ENCODE data around the gene DOCK7. TPM values are rescaled to one million over a fixed set of nuclear protein-coding genes. Genes with fewer than 3 reads are reported as not detected.

Gene DOCK7
- total RNA-seq, 1 experiment from 2014 or later = 70.1 TPM

DNA sequence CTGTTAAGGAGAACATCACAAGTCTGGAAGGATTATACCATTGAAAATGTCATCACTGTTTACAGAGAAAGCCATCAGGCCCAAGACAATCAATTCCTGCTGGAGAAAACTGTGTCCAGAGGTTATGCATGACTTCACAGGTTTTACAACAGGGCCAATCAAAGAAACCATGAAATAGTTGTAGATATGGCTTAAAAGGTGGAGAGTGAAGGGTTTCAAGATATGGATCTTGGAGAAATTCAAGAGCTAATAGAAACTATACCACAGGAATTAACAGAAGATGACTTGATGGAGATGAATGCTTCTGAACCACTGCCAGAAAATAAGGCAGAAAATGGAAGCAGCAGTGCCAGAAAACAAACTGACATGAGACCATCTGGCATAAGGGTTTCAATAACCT lies 221.1 kb downstream of the DOCK7 start:
- Histone ChIP-seq H3K9ac (ENCODE audit: low read length) (no peak overlapping the region), H3F3A (ENCODE audit: low read length, unreplicated experiment) (no peaks in the 10 kb centered on the region), H3K79me2 (ENCODE audit: low read length) (no peaks in the 10 kb centered on the region), H3K4me2 (ENCODE audit: low read length) (no peak overlapping the region), H2AFZ (ENCODE audit: low read length) (no peak overlapping the region), H3K27me3 (ENCODE audit: low read length) (no peaks in the 10 kb centered on the region), H3K4me1 (ENCODE audit: insufficient read depth, low read length) (no peaks in the 10 kb centered on the region), H3K9me3 (ENCODE audit: low read length) (no peaks in the 10 kb centered on the region), H3K27ac (ENCODE audit: low read length) (no peak overlapping the region), H4K20me1 (ENCODE audit: low read length) (no peaks in the 10 kb centered on the region), H3K4me3 (ENCODE audit: low read length) (no peak overlapping the region), H3K36me3 (ENCODE audit: low read depth, low read length) (peaks cover 10% of the 10 kb centered on the region; the same call in 1 of the 2 replicates), H3K9me2 (replicated peaks; ENCODE audit: low read length) (no peaks in the 10 kb centered on the region)
- intact Hi-C loops (cut with micrococcal nuclease) = no loop called here
- DNase-seq (no peak), ATAC-seq (peak; percentile 31; the same call in 1 of the 2 replicates)
- ChIA-PET CTCF (no interaction called here), POLR2A (ENCODE audit: unreplicated experiment) (no interaction called here)
- no peak for TF ChIP-seq EZH2phosphoT487 (IDR thresholded peaks at IDR 0.05; ENCODE audit: borderline replicate concordance, low read length)
- TF ChIP-seq CTCF (conservative IDR thresholded peaks at IDR 0.05; ENCODE audit: low read depth, low read length) = no peak
- BruUV-seq (replicated peaks) = no TSS peak

DNA sequence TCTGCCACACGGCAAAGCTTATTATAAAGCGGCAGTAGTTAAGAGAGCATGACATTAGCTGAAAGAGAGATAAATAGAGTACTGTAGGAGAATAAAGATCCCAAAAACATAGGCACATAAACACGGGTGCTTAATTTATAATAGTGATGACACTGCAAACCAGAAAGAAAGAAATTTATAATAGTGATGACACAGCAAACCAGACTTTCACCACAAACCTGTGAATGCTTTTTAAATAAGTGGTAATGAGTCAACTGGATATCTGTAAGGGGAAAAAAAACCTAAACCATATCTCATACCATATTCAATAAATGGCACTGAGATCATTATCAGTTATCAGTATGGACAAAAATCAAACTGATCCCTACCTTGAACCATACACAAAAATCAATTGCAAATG lies 225.8 kb downstream of the DOCK7 start:
- DNase-seq = no peak

GRCh38 chr1:62457955-62458354 lies 230.2 kb downstream of the DOCK7 start:
- Histone ChIP-seq H3K4me3 (ENCODE audit: low read length) (no peak overlapping the region), H3K4me1 (ENCODE audit: insufficient read depth, low read length) (no peaks in the 10 kb centered on the region), H3K9ac (ENCODE audit: low read length) (no peak overlapping the region), H3K27ac (ENCODE audit: low read length) (no peak overlapping the region), H3F3A (ENCODE audit: low read length, unreplicated experiment) (no peaks in the 10 kb centered on the region), H3K79me2 (ENCODE audit: low read length) (no peaks in the 10 kb centered on the region), H4K20me1 (ENCODE audit: low read length) (no peaks in the 10 kb centered on the region), H2AFZ (ENCODE audit: low read length) (no peak overlapping the region), H3K9me3 (ENCODE audit: low read length) (no peaks in the 10 kb centered on the region), H3K27me3 (ENCODE audit: low read length) (no peaks in the 10 kb centered on the region), H3K4me2 (ENCODE audit: low read length) (no peak overlapping the region), H3K9me2 (replicated peaks; ENCODE audit: low read length) (no peaks in the 10 kb centered on the region), H3K36me3 (ENCODE audit: low read depth, low read length) (peaks cover 15% of the 10 kb centered on the region)
- CTCF ChIA-PET = no interaction called here
- BruUV-seq (replicated peaks) = no TSS peak
- DNase-seq (no peak), ATAC-seq (no peak)
- intact Hi-C loops (cut with micrococcal nuclease) = no loop called here
- POLR2A ChIA-PET (ENCODE audit: unreplicated experiment) = no interaction called here
- TF ChIP-seq CTCF (conservative IDR thresholded peaks at IDR 0.05; ENCODE audit: low read depth, low read length) = no peak
- TF ChIP-seq EZH2 (IDR thresholded peaks at IDR 0.05; ENCODE audit: low read length, unreplicated experiment) = no peak

More for the DNA sequence above, 225.8 kb downstream of the DOCK7 start:
- Histone ChIP-seq H3K4me2 (ENCODE audit: low read length) (no peak overlapping the region), H3K79me2 (ENCODE audit: low read length) (no peaks in the 10 kb centered on the region), H3K27me3 (ENCODE audit: low read length) (no peaks in the 10 kb centered on the region), H4K20me1 (ENCODE audit: low read length) (no peaks in the 10 kb centered on the region), H3F3A (ENCODE audit: low read length, unreplicated experiment) (no peaks in the 10 kb centered on the region), H3K36me3 (ENCODE audit: low read depth, low read length) (no peaks in the 10 kb centered on the region; the same call in 1 of the 2 replicates), H3K4me1 (ENCODE audit: insufficient read depth, low read length) (no peaks in the 10 kb centered on the region), H3K9me3 (ENCODE audit: low read length) (no peaks in the 10 kb centered on the region), H3K27ac (ENCODE audit: low read length) (no peak overlapping the region), H2AFZ (ENCODE audit: low read length) (no peak overlapping the region), H3K4me3 (ENCODE audit: low read length) (no peak overlapping the region), H3K9me2 (replicated peaks; ENCODE audit: low read length) (no peaks in the 10 kb centered on the region), H3K9ac (ENCODE audit: low read length) (no peak overlapping the region)
- no peak for ATAC-seq
- CTCF ChIA-PET = no interaction called here
- POLR2A ChIA-PET (ENCODE audit: unreplicated experiment) = interaction anchor here (0.5 kb wide), 1 partner anchor 22 kb away, joined by 4 read pairs; no protein-coding TSS in a partner anchor
- BruUV-seq (replicated peaks) = no TSS peak
- no peak for TF ChIP-seq EZH2phosphoT487 (IDR thresholded peaks at IDR 0.05; ENCODE audit: borderline replicate concordance, low read length)
- no peak for TF ChIP-seq EZH2 (IDR thresholded peaks at IDR 0.05; ENCODE audit: low read length, unreplicated experiment)
- no peak for TF ChIP-seq CTCF (conservative IDR thresholded peaks at IDR 0.05; ENCODE audit: low read depth, low read length)
- intact Hi-C loops (cut with micrococcal nuclease) = no loop called here
